Lung microvascular endothelial cell (primary cell): Measurements from ENCODE around the gene CNTN6. TPM values are rescaled to one million over a fixed set of nuclear protein-coding genes. Genes with fewer than 3 reads are reported as not detected.

Source experiments
- DNase-seq, 2 donors: peaks; one replicate each; pipeline versions ENCODE4 v3.0.0 to v3.0.0-alpha.2; 2010; ENCODE audit warnings: low read depth in 2 of 2
- total RNA-seq: library from RNA; depleted of rRNA; stranded (reverse); fragments of >200 nt; gene quantifications from 2 replicates; pipeline ENCODE4 v1.2.1, GENCODE V29; 2014

CNTN6 gene
- total RNA-seq, 1 donor from 2014 or later = not detected

DNA sequence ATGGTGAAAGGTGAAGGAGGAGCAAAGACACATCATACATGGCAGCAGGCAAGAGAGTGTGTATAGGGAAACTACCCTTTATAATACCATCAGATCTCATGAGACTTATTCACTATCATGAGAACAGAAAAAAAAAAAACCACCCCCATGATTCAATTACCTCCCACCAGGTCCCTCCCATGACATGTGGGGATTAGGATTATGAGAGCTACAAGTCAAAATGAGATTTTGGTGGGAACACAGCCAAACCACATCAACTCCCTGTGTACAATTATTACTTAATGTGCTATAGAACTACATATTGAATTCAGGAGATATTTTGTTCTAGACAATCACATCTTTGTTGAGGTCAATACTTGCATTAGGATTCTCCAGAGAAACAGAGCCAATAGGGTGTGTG is 313.4 kb downstream of the CNTN6 start:
- no peak for DNase-seq

DNA sequence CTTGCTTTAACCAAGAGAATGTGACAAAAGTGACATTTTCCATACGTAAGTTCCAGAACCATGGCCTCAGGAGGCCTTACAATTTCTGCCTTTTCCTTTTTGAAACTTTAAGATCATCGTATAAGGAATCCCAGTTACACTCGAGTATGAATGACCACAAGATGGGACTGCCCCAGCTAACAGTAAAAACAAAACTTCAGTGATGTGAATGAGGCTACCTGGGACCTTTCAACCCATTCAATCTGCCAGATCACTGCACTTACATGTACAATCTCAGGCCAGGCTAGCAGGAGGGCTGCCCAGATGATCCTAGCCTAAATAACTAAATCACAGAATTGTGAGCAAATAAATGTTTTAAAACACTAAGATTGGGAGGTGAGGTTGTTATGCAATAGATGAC is 328.8 kb downstream of the CNTN6 start:
- DNase-seq = no peak

DNA sequence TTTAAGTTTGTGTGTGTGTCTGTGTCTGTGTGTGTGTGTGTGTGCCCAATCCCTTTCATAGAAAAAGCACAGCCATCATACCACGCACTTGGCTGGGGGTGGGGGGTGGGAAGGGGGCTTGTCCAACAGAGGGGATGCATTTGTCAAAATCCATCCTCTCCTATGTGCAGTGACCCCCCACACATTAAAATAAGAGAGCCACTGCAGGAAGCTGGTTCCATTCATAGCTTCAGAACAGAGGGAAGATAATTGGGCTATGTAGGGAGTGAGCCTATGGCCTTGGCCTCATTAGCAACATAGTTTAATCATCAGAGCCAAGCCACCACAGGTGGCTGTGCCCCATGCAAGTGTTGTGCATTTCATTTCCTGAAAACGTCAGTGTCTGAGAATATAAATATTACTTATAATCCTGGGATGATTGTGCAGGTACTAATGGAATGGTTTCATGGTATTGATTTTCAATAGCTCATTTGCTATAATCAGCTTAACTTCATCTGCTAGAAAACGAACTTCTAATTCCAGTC is 330.8 kb downstream of the CNTN6 start:
- no peak for DNase-seq

DNA sequence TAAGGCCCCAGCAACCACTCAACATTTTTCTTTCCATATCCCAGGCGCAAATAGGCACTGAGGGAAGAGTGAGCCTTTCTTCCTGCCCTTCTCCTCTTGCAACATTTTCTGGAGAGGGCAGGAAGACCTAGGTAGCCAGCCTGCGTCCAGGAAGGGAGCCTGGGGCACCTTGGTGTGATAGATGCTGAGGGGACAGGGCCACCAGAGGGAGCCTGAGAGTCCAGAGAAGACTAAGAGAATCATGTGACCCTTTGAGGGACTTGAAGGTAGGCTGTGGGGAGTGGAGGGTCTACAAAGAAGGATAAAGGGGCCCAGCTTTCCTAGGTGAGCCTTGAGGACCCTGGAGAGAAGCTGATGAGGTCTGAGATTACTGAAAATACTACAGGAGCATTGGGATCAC is 346.6 kb downstream of the CNTN6 start:
- no peak for DNase-seq

DNA sequence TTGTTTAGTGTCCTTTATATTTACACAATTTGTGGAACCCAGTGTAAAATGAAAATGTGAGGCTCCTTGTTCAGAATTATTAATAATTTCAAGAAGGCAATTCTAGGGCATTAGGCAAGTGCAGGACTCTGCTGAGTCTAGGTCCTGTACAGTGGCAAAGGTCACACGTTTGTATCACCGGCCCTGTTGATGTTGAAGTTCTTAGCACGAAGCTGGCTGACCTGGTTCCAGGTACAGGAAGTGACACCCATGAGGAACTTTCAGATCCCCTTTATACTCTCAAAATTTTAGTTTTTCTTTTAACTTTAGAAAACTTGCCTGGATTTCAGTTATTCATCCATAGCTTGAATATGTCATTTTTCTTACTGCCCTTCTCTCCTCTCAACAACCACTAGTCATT is 349.4 kb downstream of the CNTN6 start:
- no peak for DNase-seq

DNA sequence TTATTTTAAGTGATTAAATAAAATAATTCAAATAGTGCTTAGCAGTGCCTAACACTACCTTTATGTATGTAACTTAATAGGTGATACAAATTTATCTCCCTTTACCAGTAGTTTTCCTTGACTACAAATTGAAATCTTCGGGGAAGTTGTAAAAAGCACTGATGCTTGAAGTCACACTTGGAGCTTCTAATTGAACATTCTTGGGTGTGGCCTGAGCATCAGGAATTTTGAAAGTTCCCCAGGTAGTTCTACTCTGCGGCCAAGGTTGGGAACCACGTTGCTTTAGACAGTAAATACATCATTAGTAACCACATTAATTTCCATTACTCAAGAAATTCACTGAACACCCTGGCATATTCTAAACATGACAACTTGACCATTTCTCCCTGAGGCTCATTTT is 351.4 kb downstream of the CNTN6 start:
- DNase-seq = no peak

DNA sequence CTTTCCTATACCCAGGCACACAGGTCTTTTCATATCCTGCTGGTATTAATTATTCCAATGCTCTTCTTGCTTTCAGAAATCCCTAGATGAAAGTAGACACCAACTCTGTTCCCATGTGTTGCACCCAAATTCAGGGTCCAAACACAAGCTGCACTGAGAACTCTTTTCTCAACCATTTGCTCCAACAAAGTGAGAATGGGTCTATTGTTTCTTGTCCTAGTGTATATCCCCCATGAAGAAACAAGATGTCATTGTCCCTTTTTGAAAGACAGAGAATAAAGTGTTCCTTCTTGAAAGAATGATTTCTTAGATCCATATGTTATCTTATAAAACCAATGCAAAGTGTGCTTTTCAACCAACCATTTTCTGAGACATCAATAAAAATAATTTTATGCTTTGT is 353.7 kb downstream of the CNTN6 start:
- DNase-seq = no peak

DNA sequence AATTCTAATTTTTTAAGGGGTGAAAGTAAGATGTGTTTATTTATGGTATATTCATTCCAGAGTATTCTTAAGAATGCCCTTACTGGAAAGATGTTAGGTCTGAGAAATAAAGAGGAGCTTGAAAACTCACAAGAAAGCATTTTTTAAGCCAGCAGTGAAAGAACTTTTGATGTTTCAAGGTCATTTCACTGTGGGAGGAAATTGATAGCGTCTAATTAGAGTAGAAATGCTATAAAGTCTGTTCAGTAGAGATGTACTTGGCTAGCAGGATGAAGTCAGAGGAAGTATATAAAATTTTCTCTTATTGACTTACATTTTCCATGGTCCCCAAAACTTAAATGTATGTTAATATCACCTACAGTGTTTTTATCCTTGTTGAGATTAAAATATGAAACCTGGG is 354.6 kb downstream of the CNTN6 start:
- DNase-seq = no peak

DNA sequence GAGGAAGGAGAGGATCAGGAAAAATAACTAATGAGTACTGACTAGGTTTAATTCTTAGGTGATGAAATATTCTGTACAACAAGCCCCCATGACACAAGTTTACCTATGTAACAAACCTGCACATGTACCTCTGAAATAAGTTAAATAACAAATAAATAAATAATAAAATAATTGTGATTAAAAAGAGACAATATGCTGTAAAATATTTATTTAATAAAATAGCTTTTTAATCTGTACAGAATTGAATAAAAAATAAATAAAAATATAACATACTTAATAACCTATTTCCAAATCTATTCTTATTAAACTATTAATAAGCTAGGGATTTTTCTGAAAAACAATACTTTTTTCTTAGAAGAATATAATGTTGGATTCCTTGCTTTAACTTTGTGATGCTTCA is 355.6 kb downstream of the CNTN6 start:
- no peak for DNase-seq
